Measurements from ENCODE around the gene TPSG1.
"Not testable (repeated sequence)": the region's sequence is repeated elsewhere in the genome, so short reads cannot be mapped to it uniquely, and the experiment has no call there.

GRCh38 chr16:1239575-1239974, 14.5 kb upstream of the TPSG1 start:
- not testable (repeated sequence) for TF ChIP-seq ZC3H10 (CRISPR knock-in tag; IDR thresholded peaks at IDR 0.05); ZFP3 (CRISPR knock-in tag; IDR thresholded peaks at IDR 0.05); ARNTL (CRISPR knock-in tag; IDR thresholded peaks at IDR 0.05; ENCODE audit: borderline replicate concordance, low read depth); POU6F1 (CRISPR knock-in tag; IDR thresholded peaks at IDR 0.05; ENCODE audit: borderline replicate concordance, low read depth)

All from SK-N-SH treated with all-trans-retinoic acid at 6 μM for 48 hours (cell line).